IPS-18c (cell line): Measurements from ENCODE around the gene FAM81B.

ENCODE experiments used
- H3K4me3 ChIP-seq: 2 replicates; pipeline ENCODE4 v1.7.0; 2013; ENCODE audit warnings: low read depth, mild to moderate bottlenecking, low read length, moderate library complexity; ENCODE audit not compliant: insufficient read depth
- H3K9me3 ChIP-seq: one replicate; pipeline ENCODE4 v1.6.1; 2013; ENCODE audit warnings: mild to moderate bottlenecking, low read length, moderate library complexity; ENCODE audit not compliant: control insufficient read depth, insufficient read depth

The FAM81B gene

GRCh38 chr5:95441636-95442035, 50.5 kb downstream of the FAM81B start:
- H3K4me3 ChIP-seq, result no peak overlapping the region

GRCh38 chr5:95445442-95445841, 54.3 kb downstream of the FAM81B start:
- no peak overlapping the region for H3K4me3 ChIP-seq
- H3K9me3 ChIP-seq, result no peaks in the 10 kb centered on the region

More at GRCh38 chr5:95441636-95442035, 50.5 kb downstream of the FAM81B start:
- no peaks in the 10 kb centered on the region for H3K9me3 ChIP-seq

- Histone ChIP-seq H3K4me3 (no peak overlapping the region), H3K9me3 (no peaks in the 10 kb centered on the region)
Observed at GRCh38 chr5:95445995-95446394, 54.8 kb downstream of the FAM81B start.

- Histone ChIP-seq H3K9me3 (no peaks in the 10 kb centered on the region), H3K4me3 (no peak overlapping the region)
Observed at GRCh38 chr5:95446560-95447221, 55.5 kb downstream of the FAM81B start.

- no peaks in the 10 kb centered on the region for H3K9me3 ChIP-seq
Observed at GRCh38 chr5:95447961-95448360, 56.8 kb downstream of the FAM81B start.

GRCh38 chr5:95448789-95449188, 57.6 kb downstream of the FAM81B start:
- no peak overlapping the region for H3K4me3 ChIP-seq
- H3K9me3 ChIP-seq, result no peaks in the 10 kb centered on the region

More at GRCh38 chr5:95447961-95448360, 56.8 kb downstream of the FAM81B start:
- H3K4me3 ChIP-seq, result no peak overlapping the region

GRCh38 chr5:95449460-95449859, 58.3 kb downstream of the FAM81B start:
- Histone ChIP-seq H3K4me3 (no peak overlapping the region), H3K9me3 (no peaks in the 10 kb centered on the region)

GRCh38 chr5:95454536-95454935, 63.4 kb downstream of the FAM81B start:
- no peak overlapping the region for H3K4me3 ChIP-seq

GRCh38 chr5:95460665-95461064, 69.5 kb downstream of the FAM81B start:
- Histone ChIP-seq H3K4me3 (no peak overlapping the region), H3K9me3 (no peaks in the 10 kb centered on the region)

More at GRCh38 chr5:95454536-95454935, 63.4 kb downstream of the FAM81B start:
- no peaks in the 10 kb centered on the region for H3K9me3 ChIP-seq

- Histone ChIP-seq H3K9me3 (no peaks in the 10 kb centered on the region), H3K4me3 (no peak overlapping the region)
Observed at GRCh38 chr5:95471487-95471886, 80.3 kb downstream of the FAM81B start.

GRCh38 chr5:95471942-95472341, 80.8 kb downstream of the FAM81B start:
- H3K9me3 ChIP-seq, result no peaks in the 10 kb centered on the region
- H3K4me3 ChIP-seq, result no peak overlapping the region

GRCh38 chr5:95484421-95484820, 93.3 kb downstream of the FAM81B start:
- no peaks in the 10 kb centered on the region for H3K9me3 ChIP-seq
- H3K4me3 ChIP-seq, result no peak overlapping the region

- no peak overlapping the region for H3K4me3 ChIP-seq
Observed at GRCh38 chr5:95486191-95486590, 95.0 kb downstream of the FAM81B start.

GRCh38 chr5:95487880-95488279, 96.7 kb downstream of the FAM81B start:
- no peak overlapping the region for H3K4me3 ChIP-seq
- no peaks in the 10 kb centered on the region for H3K9me3 ChIP-seq

More at GRCh38 chr5:95486191-95486590, 95.0 kb downstream of the FAM81B start:
- H3K9me3 ChIP-seq, result no peaks in the 10 kb centered on the region
